Activated B cell treated with CpG ODN at 0.5 μM for 24 hours (primary cell): ENCODE measurements around the gene IRAK3. TPM values are rescaled to one million over a fixed set of nuclear protein-coding genes. Genes with fewer than 3 reads are reported as not detected.

ENCODE experiments used
- total RNA-seq: library from RNA; stranded (reverse); gene quantifications from 2 replicates; pipeline ENCODE4 v1.2.3, GENCODE V29; 2022

The IRAK3 gene
- total RNA-seq, 1 donor from 2014 or later, result 6.6 TPM

Other genes with a start within 250 kb of the IRAK3 start
- gene LLPH, start 58.5 kb upstream of the IRAK3 start, total RNA-seq, result 29.5 and 35.5 TPM in 2 replicates
- gene TMBIM4, start 19.2 kb upstream of the IRAK3 start, total RNA-seq, result 91.8 and 93.5 TPM in 2 replicates
- 4.7 and 7.2 TPM in 2 replicates for gene HELB, start 113.3 kb downstream of the IRAK3 start, total RNA-seq